GM19025 (cell line): ENCODE data around the gene TMTC1.
"Not testable (repeated sequence)": the region's sequence is repeated elsewhere in the genome, so short reads cannot be mapped to it uniquely, and the experiment has no call there.

Experiments
- ATAC-seq: cut with Tn5 transposase; IDR thresholded peaks from one replicate; pipeline ENCODE4 v1.9.1; 2021; ENCODE audit warnings: mild to moderate bottlenecking, low read depth, moderate library complexity; ENCODE audit not compliant: unreplicated experiment

The TMTC1 gene

DNA sequence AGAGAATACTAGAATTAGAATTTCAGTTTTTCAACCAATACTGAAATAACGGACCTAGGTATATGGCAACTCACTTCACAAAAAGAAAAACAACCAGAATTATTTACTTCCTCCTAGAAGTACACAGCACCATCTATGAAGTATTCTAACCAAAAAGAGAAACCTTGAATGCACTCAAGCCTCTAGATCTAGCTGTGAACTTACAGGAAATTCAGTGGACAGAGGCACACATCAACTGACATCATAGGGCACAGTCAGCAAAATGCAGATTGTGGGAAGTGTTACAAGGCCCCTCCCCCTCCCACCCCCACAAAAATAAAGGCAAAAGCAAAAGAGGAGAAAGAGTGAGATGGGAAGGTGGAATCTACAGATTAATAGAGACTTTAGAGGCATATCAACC, 102.4 kb downstream of the TMTC1 start:
- no peak for ATAC-seq

DNA sequence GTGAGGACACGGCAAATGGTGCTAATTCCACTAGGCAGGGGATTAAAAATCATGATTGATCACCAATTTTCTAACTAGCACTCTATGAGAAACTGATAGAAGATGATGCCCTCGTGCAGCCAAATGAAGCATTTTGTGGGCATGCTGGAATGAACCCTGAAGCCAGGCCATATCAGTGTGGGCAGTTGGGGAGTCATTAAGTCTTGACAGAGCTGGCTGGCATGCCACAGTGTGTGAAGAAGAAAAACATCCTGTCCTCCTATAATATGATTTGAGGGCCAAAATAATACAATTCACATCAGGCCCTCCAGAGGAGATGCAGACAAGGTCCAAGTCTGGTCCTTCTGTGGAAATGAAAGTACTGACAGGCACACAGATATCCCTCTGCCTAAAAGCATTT, 107.1 kb downstream of the TMTC1 start:
- ATAC-seq = no peak

DNA sequence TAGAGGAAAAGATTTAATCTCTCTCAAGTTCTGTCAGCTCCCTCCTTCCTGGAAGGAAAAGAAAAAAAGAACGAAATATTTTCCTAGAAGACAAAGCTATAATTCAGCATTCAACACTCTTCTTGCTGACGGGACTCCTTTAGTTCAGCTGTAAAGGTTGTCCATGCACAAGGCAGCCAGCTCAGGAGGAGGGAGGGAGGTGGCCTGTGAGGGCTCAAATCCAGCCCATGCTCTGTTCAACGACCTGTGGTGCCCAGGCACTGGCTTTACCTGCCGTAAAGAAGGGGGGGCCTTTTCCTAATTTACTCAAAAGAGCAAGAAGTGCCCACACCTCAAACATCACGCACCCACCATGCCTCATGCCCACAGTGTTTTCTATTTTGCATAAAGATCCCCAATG, 109.3 kb downstream of the TMTC1 start:
- ATAC-seq = no peak

DNA sequence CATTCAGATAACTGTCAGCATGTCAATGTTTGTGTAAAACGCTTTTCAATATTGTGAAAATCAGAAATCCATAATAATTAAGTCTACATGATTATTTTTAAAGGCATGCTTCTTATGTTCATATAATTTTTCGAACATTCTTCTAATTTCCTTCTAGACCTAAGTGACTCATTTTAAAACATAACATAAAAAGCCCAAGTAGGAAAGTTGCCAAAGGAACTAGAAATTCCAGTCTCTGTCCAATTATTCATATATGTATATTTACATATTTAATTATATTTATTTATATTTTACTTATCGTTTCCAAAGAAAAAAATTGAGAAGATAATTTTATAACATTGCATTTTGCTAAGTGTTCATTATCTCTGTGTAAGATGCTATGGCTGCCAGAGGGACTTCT, 110.4 kb downstream of the TMTC1 start:
- no peak for ATAC-seq

DNA sequence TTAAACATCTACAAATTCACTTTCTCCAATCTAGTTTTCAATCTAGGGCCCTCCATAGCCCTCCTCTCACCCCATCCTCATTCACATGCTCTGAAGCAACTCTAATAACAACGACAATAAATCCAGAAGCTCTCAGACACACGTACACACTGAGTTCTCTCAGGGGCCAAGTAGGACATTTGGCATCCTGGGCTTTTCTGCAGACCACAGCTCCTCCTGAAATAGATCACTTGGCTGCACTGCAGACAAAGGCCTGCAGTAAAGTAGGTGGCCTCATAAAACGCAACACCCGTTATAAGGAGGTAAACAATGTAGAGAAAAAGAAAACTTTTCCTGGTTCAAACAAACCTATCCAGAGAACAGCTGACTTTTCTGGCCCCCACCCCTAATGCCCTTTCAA, 111.2 kb downstream of the TMTC1 start:
- ATAC-seq = no peak

DNA sequence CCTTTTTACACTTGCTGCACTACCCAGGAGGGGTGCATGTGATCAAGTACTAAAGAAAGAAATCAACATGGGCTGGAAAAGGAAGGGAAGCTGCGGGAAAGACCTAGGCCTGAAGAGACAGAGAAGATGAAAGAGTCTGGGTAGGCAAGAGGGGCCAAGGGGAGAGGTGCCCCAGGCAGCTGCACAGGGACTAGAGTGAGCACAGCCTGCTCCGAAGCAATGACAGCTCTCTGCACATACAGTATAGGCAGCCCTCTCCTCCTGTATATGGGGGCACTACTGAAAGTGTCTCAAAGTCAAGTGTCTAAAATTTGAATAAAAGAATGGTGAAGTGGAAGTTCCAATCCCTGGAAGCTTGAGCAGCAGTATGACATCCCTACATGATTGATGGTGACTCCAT, 112.0 kb downstream of the TMTC1 start:
- no peak for ATAC-seq

DNA sequence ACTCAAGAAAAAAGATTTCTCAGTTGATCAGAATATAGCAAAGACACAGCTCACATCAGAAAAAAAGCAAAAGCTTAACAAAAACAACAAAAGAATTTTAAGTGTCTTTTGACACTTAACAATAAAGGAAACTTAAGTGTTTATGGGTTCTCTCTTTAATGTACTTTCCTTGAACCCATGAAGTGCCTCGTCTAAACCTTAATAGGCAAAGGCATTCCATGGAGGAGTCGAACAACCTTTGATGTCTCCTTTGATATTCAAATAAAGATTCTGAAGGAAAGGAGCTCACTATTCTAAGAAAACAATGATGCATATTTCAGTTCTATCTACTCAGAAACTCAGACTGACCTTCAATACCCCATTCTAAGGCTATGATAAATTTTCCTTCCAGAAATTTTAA, 116.7 kb downstream of the TMTC1 start:
- ATAC-seq = no peak

DNA sequence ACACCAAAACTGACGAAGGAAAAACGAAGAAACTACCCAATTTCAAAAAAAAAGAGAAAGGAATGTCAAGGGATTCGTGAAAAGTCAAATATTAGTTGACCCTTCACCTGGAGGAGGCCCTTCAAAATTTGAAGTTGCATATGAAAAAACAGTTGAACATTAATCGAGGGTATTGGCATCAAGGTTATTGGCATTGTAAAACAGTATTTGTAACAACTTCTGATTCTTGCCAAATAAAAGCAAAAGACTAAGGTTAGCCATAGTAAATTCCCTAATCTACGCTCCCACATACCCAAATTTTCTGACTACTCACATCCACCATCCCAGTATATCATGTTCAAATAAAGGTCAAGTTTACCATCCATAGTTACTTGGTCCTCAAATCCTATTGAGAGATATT, 118.6 kb downstream of the TMTC1 start:
- ATAC-seq = no peak

DNA sequence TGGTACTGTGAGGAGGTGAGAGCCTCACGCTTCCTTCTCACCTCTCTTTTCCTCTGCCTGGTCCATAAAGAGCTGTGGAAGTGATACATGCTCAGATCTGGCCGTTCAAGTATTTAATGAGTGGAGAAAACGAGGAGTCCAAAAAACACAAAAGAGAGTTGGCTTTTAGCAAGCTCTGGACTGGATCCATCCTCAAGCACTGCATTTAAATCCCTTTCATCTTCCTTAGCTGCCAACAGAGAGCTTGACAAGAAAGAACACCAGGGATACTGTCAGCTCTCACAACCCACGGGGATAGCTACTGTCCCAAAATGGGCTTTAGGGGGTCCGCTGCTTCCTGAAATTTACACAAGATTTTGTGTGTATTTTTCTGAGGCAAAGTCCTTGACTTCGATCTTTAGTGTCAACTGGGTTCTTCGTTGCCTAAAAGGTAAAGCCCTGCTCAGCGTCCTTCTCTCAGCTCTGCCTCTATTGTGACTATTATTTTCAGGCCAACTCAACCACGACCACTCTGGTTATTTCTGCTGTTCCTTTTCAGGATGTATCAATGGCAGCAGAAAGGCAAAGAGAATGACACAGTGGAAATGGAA, 120.9 kb downstream of the TMTC1 start:
- no peak for ATAC-seq

DNA sequence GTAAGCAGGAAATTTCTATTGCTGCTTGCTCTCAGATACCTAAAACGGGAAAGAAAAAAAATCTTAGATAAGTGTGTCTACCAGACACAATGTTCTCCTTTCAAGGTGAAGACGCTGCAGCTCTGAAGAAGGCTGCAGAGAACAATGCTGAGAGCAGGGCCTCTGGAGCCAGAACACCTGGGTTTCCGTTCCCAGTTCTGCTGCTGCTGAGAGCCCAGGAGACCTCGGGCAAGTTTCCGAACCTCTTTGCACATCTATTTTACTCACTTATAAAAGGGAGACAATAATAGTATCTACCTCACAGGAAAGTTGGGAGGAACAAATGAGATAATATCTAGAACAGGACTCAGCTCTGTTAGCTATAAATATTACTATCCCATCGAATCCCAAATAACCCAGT, 122.9 kb downstream of the TMTC1 start:
- ATAC-seq = no peak

DNA sequence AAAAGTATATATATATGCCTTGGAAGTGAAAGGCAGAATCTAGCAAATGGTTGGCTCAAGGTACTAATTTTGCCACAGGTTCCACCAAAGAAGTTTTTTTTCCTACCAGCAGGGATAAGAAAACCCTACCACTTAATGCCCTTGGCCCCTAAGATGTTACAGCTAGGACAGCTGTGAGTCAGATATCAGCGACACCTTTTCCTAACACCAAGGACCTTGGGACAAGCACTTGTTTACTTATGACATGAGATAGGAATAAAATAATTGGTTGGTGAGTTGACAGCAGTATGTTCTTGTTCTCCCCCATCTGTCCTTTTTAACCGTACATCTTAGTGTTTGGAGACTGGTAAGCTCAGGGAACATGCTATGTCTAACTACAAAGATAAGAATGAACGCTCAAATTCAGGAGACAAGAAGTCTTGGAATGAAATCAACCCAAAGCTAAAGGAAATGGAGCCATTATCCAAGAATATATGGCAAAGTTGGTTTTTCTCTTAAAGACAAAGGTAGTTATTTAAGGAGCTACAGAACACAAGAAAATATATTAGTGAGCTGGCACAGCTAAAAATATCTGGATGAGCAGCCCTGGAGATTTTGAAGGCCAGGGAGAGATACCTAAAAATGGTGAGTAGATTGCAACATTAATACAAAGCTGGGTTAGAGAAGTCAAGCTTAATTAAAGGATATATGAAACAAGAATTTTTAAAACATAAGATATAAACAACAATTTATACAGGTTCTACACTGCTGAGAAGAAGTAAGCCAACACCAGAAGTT, 126.8 kb downstream of the TMTC1 start:
- no peak for ATAC-seq

DNA sequence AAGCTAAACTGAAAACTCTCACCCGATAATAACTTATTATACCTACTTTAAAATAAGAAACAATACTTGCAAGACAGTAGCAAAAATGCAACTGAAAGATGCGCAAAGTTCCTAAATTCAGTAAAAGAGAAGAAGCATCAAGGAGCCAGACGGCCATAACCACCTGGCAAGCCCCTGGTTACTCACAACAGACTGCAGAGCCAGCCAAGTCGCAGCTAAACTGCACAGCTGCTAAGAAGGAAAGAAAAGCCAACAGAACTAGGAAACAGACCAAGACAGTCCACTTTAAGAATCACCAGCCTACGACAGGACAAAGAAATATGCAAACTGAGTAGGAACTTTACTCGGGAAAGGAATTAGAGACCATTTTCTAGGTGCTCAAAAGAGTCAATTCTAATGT, 127.9 kb downstream of the TMTC1 start:
- ATAC-seq = no peak

DNA sequence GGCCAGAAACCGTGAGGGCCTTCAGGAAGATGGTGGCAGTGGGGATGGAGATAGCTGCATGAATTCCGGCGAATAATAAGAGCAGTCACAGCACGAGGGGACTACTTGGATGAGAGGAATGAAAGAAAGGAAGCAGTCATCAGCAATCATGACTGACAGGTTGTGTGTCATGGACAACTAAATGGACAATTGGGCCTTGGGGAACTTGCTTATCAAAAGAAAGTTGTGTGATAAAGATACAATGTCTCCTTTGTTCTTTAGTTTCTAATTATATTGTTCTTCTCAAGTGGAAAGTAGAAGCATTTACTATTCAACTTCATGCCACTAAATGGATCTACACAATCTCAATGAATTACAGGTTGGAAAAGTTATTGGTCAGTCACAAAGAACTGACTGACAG, 130.5 kb downstream of the TMTC1 start:
- no peak for ATAC-seq

DNA sequence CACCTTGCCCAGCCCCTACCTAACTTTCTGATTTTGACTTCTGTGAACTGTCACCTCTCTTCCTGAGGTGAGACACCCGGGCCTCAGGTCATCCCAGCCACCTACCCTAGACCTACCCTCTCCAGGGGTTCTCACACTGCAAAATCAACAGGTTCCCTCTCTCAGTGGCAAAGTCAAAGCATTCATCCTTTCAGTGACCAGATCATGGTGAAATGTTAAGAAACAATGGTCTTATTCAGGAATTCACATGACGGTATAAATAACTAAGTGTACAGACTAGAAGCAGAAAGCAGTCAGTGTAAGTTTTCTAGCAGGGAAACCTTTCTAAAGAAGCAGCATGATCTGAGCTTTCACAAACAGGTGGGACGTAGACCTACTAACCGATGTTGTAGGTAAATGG, 133.4 kb downstream of the TMTC1 start:
- no peak for ATAC-seq

DNA sequence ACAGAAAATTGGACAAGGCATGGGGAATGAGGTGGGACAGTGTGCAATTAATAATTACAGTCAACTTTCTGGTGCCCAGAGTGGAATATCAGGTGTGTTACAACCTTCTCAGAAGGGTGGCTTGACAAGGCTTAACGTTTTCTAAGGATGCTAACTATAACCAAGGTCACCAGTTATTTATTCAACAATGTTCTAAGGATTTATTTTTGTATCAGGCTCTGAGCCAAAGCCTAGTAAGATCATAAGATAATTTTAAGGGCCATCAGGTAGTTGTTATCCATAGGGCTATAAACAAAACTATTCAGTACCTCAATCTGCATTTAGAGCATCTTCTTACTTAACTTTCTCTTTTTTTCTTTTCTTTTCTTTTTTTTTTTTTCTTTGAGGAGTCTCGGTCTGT, 134.0 kb downstream of the TMTC1 start:
- no peak for ATAC-seq

DNA sequence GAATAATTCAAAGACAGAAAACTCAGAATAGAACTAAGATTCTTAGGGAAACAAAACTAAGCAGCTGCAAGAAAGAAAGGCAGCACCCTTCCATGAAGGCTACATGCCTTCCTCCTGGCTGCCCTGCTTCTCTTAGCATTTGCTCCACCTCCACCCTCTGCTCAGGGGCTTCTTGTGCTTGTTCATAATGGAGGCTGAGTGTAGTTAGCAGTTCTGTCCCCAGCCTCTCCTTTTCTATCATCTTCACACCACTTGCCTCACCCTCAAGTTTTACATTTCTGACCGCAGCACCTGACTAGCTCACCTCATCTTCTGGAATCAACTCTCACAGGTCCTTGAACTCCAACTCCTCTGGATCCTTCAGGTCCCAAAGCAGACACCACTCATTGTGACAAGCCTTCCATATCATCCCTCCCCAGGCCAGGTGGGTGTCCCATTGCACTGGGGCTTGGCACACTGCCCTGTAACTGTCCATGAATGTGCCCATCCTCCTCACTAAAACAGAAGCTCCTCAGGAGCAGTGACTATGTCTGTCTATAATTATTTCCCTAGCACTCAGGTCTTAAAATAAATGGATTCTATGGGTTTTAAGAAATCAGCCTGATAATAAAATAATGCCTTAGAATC, 139.1 kb downstream of the TMTC1 start:
- ATAC-seq = no peak

DNA sequence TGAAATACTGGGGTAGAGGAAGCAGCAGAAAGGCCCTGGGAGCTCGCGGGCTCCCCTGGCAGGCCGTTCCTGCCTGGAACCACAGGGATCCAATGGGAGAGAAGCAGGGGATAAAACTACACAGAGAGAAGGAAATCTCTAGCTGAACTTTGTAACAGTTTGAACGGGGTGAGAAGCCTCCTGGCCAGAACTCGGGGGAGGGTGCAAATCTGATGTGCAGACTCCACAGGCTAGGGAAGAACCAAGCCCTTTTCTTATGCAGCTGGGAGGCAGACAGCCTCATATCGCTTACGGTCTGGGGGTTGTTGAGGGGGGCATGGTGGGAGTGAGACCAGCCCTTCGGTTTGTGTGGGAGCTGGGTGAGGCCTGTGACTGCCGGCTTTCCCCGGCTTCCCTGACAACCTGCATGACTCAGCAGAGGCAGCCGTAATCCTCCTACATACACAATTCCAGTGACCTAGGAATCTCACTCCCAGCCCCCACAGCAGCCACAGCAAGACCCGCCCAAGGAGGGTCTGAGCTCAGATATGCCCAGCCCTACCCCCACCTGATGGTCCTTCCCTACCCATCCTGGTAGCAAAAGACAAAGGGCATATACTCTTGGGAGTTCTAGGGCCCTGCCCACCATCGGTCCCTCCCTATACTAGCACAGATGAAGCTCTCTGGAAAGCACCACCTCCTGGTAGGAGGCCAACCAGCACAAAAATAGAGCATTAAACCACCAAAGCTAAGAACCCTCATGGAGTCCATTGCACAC, 143.0 kb downstream of the TMTC1 start:
- no peak for ATAC-seq

DNA sequence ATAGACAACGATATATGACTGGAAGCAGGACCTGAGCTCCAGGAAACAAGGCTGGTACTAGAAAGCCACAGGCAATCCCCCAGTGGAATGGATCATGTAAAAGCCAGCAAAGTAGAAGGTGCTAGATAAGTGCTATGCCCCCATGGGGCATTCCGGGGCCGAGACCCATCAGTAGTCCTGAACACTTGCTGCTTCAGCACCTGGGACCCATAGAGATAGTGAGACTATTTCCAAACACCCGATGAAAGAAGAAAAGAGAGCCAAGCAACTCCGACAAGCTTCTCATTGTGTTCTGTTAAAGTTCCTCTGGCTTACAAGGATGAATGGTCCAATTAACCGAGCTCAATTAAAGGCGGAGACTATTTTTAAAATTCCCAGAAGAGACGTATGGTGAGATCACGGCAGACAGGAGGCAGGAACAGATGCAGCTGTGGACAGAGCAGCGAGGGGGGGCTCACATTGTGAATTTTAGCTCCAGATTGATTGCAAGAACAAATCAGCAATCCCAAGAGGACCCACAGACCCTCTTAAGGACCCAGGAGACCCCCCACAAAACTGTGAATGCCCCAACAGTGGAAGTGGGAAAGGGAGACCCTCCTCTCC, 143.7 kb downstream of the TMTC1 start:
- ATAC-seq = no peak

DNA sequence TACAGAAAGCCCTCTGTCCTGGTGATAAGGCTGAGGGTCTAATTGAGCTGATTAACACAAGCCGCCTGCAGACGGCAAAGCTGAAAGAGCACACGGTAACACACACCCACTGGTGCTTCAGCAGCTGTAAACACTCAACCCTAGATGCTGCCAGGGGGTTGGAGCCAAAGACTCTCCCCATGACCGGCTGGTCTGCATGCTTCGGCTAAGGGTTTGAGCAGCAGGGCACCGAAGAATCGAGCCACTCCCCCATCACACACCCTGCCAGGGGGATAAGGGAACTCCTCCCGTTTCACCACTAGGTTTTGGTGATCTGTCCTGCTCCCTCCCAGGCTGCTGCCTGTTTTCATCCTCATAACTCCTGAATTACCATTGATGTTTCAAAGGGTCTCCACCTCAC, 145.2 kb downstream of the TMTC1 start:
- ATAC-seq = no peak

DNA sequence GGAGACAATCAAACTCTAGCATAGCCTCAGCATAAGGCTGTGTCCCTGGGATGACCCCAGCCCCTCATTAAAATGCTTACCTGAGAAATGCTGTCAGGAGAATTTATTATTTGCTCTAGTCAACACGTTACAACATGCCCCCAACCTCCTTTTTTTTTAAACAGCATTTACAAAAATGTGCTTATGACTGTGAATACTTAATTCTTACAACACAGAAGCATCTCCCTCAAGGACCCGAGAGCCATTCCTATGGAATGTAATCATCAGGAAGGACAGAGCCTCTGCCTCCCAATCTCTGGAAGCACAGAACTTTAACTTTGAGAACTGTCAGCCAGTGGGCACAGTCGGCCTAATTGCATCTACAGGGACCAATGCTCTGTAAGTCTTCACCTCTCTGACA, 149.7 kb downstream of the TMTC1 start:
- no peak for ATAC-seq

DNA sequence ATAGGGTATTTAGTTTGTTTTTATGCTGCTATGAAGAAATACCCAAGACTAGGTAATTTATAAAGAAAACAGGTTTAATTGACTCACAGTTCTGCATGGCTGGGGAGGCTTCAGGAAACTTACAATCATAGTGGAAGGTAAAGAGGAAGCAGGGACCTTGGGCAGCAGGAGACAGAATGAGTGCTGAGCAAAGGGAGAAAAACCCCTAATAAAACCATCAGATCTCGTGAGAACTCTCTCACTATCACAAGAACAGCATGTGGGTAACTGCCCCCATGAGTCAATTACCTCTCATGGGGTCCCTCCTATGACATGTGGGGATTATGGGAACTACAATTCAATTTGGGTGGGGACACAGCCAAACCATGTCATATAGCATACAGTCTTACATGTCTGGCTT, 153.6 kb downstream of the TMTC1 start:
- ATAC-seq = not testable (repeated sequence)
